ENCODE measurements around the gene THSD7B.
A peak's percentile ranks its signal among the peaks of the same experiment; 100 is the strongest.

The THSD7B gene

GRCh38 chr2:137192366-137193310, 427.3 kb downstream of the THSD7B start:
- no peak for DNase-seq (ENCODE audit: low spot score)

- no peak for DNase-seq (ENCODE audit: low spot score)
Observed at GRCh38 chr2:137193401-137193800, 428.1 kb downstream of the THSD7B start.

- DNase-seq (ENCODE audit: low spot score), result no peak
Observed at GRCh38 chr2:137194111-137194510, 428.8 kb downstream of the THSD7B start.

GRCh38 chr2:137199751-137200150, 434.4 kb downstream of the THSD7B start:
- DNase-seq (ENCODE audit: low spot score), result no peak

GRCh38 chr2:137202318-137202717, 437.0 kb downstream of the THSD7B start:
- DNase-seq (ENCODE audit: low spot score), result no peak

- no peak for DNase-seq (ENCODE audit: low spot score)
Observed at GRCh38 chr2:137205324-137205723, 440.0 kb downstream of the THSD7B start.

- DNase-seq (ENCODE audit: low spot score), result no peak
Observed at GRCh38 chr2:137206069-137206468, 440.7 kb downstream of the THSD7B start.

GRCh38 chr2:137207030-137207429, 441.7 kb downstream of the THSD7B start:
- DNase-seq (ENCODE audit: low spot score), result no peak

- no peak for DNase-seq (ENCODE audit: low spot score)
Observed at GRCh38 chr2:137208431-137208891, 443.1 kb downstream of the THSD7B start.

- DNase-seq (ENCODE audit: low spot score), result no peak
Observed at GRCh38 chr2:137210039-137210438, 444.7 kb downstream of the THSD7B start.

GRCh38 chr2:137211761-137212160, 446.4 kb downstream of the THSD7B start:
- no peak for DNase-seq (ENCODE audit: low spot score)

- no peak for DNase-seq (ENCODE audit: low spot score)
Observed at GRCh38 chr2:137220438-137220993, 455.2 kb downstream of the THSD7B start.

- DNase-seq (ENCODE audit: low spot score), result no peak
Observed at GRCh38 chr2:137221797-137222492, 456.6 kb downstream of the THSD7B start.

- DNase-seq (ENCODE audit: low spot score), result no peak
Observed at GRCh38 chr2:137223722-137224121, 458.4 kb downstream of the THSD7B start.

- no peak for DNase-seq (ENCODE audit: low spot score)
Observed at GRCh38 chr2:137228566-137228965, 463.2 kb downstream of the THSD7B start.

- DNase-seq (ENCODE audit: low spot score), result no peak
Observed at GRCh38 chr2:137229834-137230233, 464.5 kb downstream of the THSD7B start.

- no peak for DNase-seq (ENCODE audit: low spot score)
Observed at GRCh38 chr2:137231628-137232027, 466.3 kb downstream of the THSD7B start.

- DNase-seq (ENCODE audit: low spot score), result no peak
Observed at GRCh38 chr2:137232076-137232475, 466.7 kb downstream of the THSD7B start.

- no peak for DNase-seq (ENCODE audit: low spot score)
Observed at GRCh38 chr2:137233091-137233490, 467.7 kb downstream of the THSD7B start.

- no peak for DNase-seq (ENCODE audit: low spot score)
Observed at GRCh38 chr2:137237055-137237454, 471.7 kb downstream of the THSD7B start.

GRCh38 chr2:137238065-137238464, 472.7 kb downstream of the THSD7B start:
- DNase-seq (ENCODE audit: low spot score), result no peak

- peak; percentile 2 for DNase-seq (ENCODE audit: low spot score)
Observed at GRCh38 chr2:137249463-137250130, 484.3 kb downstream of the THSD7B start.
